NK-92 treated with Interleukin-12 subunit alpha and Interleukin-12 subunit beta, amount 100 ng/mL, for 24 hours (cell line): ENCODE results near the gene SURF2.
"Not testable (repeated sequence)": the region's sequence is repeated elsewhere in the genome, so short reads cannot be mapped to it uniquely, and the experiment has no call there.

ENCODE experiments used
- DNase-seq: peaks from one replicate; lab custom pipeline; 2025; lab: John Stamatoyannopoulos, UW

The SURF2 gene

GRCh38 chr9:133377280-133377679 is 20.9 kb downstream of the SURF2 start:
- DNase-seq = not testable (repeated sequence)

- DNase-seq = no peak
Measured at GRCh38 chr9:133377721-133378216, 21.4 kb downstream of the SURF2 start.

GRCh38 chr9:133378408-133378962 is 22.1 kb downstream of the SURF2 start:
- DNase-seq = no peak

GRCh38 chr9:133379153-133380086 is 23.1 kb downstream of the SURF2 start:
- DNase-seq = no peak

GRCh38 chr9:133380734-133381133 is 24.4 kb downstream of the SURF2 start:
- no peak for DNase-seq

GRCh38 chr9:133382507-133383141 is 26.3 kb downstream of the SURF2 start:
- no peak for DNase-seq

GRCh38 chr9:133383438-133383837 is 27.1 kb downstream of the SURF2 start:
- no peak for DNase-seq

- no peak for DNase-seq
Measured at GRCh38 chr9:133384736-133385321, 28.5 kb downstream of the SURF2 start.

GRCh38 chr9:133385452-133385851 is 29.1 kb downstream of the SURF2 start:
- no peak for DNase-seq

GRCh38 chr9:133386338-133386737 is 30.0 kb downstream of the SURF2 start:
- no peak for DNase-seq

- no peak for DNase-seq
Measured at GRCh38 chr9:133387680-133388079, 31.3 kb downstream of the SURF2 start.

GRCh38 chr9:133389025-133389557 is 32.7 kb downstream of the SURF2 start:
- DNase-seq = no peak

GRCh38 chr9:133389562-133389961 is 33.2 kb downstream of the SURF2 start:
- DNase-seq = no peak

- no peak for DNase-seq
Measured at GRCh38 chr9:133390713-133391112, 34.4 kb downstream of the SURF2 start.

GRCh38 chr9:133391449-133391848 is 35.1 kb downstream of the SURF2 start:
- DNase-seq = not testable (repeated sequence)

GRCh38 chr9:133392308-133392707 is 36.0 kb downstream of the SURF2 start:
- not testable (repeated sequence) for DNase-seq

GRCh38 chr9:133393399-133393798 is 37.0 kb downstream of the SURF2 start:
- DNase-seq = no peak

GRCh38 chr9:133394687-133395271 is 38.4 kb downstream of the SURF2 start:
- DNase-seq = no peak

- DNase-seq = no peak
Measured at GRCh38 chr9:133396952-133397351, 40.6 kb downstream of the SURF2 start.

- no peak for DNase-seq
Measured at GRCh38 chr9:133397370-133397769, 41.0 kb downstream of the SURF2 start.

- no peak for DNase-seq
Measured at GRCh38 chr9:133397895-133398294, 41.5 kb downstream of the SURF2 start.

GRCh38 chr9:133400292-133400691 is 43.9 kb downstream of the SURF2 start:
- DNase-seq = no peak
